Liver (tissue), 9 donors: ENCODE data around the gene DCAF15. TPM values are rescaled to one million over a fixed set of nuclear protein-coding genes. Genes with fewer than 3 reads are reported as not detected.

Experiments
- DNase-seq: peaks from one replicate; pipeline ENCODE4 v3.0.0-alpha.2; 2017; ENCODE audit warnings: low spot score
- H3K27ac ChIP-seq, 2 donors: one replicate each; pipeline ENCODE4 v1.7.0; 2013; ENCODE audit warnings: inconsistent platforms in 2 of 2, low read length in 2 of 2, control low read depth in 1 of 2, low read depth in 1 of 2, mild to moderate bottlenecking in 1 of 2
- H3K27me3 ChIP-seq, 4 donors: one replicate each; pipeline versions ENCODE4 v1.6.1 to v1.7.0; 2013; ENCODE audit warnings: low read length in 3 of 4, inconsistent platforms in 1 of 4, mild to moderate bottlenecking in 1 of 4, moderate library complexity in 1 of 4; ENCODE audit not compliant: control insufficient read depth in 4 of 4, insufficient read depth in 4 of 4
- H3K36me3 ChIP-seq, 4 donors: one replicate each; pipeline versions ENCODE4 v1.6.1 to v1.7.0; 2013; ENCODE audit warnings: low read length in 3 of 4, mild to moderate bottlenecking in 3 of 4, low read depth in 1 of 4, moderate library complexity in 1 of 4; ENCODE audit not compliant: control insufficient read depth in 4 of 4, insufficient read depth in 3 of 4
- H3K4me1 ChIP-seq, 4 donors: one replicate each; pipeline versions ENCODE4 v1.6.1 to v1.7.0; 2013; ENCODE audit warnings: low read length in 3 of 4, mild to moderate bottlenecking in 3 of 4, moderate library complexity in 1 of 4; ENCODE audit not compliant: control insufficient read depth in 4 of 4, insufficient read depth in 4 of 4
- H3K4me3 ChIP-seq, 3 donors: one replicate each; pipeline versions ENCODE4 v1.6.1 to v1.7.0; 2013; ENCODE audit warnings: low read length in 3 of 3, control low read depth in 1 of 3, low read depth in 1 of 3, mild to moderate bottlenecking in 1 of 3
- H3K9ac ChIP-seq, 2 donors: one replicate each; pipeline ENCODE4 v1.7.0; 2013; ENCODE audit warnings: low read length in 2 of 2, mild to moderate bottlenecking in 2 of 2, moderate library complexity in 2 of 2, control low read depth in 1 of 2, low read depth in 1 of 2
- H3K9me3 ChIP-seq, 4 donors: one replicate each; pipeline versions ENCODE4 v1.6.1 to v1.7.0; 2013; ENCODE audit warnings: low read length in 3 of 4; ENCODE audit not compliant: control insufficient read depth in 4 of 4
- ATF3 ChIP-seq: IDR thresholded peaks from 2 replicates; pipeline ENCODE4 v1.6.1; 2016; ENCODE audit warnings: antibody characterized with exemption
- CTCF ChIP-seq: fragments of 150-350 bp; IDR thresholded peaks from 2 replicates; pipeline ENCODE4 v1.5.1; 2017; ENCODE audit warnings: improper control_type of control experiment, low read depth, low read length; ENCODE audit not compliant: missing input control
- FOXA1 ChIP-seq: IDR thresholded peaks from 2 replicates; pipeline ENCODE4 v1.6.1; 2016; ENCODE audit warnings: antibody characterized with exemption
- FOXA2 ChIP-seq: IDR thresholded peaks from 2 replicates; pipeline ENCODE4 v1.6.1; 2016; ENCODE audit warnings: antibody characterized with exemption
- GABPA ChIP-seq, 2 donors: IDR thresholded peaks in 1 of 2; conservative IDR thresholded peaks in 1 of 2; 2 replicates each; pipeline ENCODE4 v1.6.1; 2016; ENCODE audit warnings: antibody characterized with exemption in 2 of 2, mild to moderate bottlenecking in 1 of 2, moderate library complexity in 1 of 2
- HNF4A ChIP-seq, 2 donors: conservative IDR thresholded peaks; 2 replicates each; pipeline ENCODE4 v1.6.1; 2016; ENCODE audit warnings: antibody characterized with exemption in 2 of 2, mild to moderate bottlenecking in 2 of 2
- HNF4G ChIP-seq: IDR thresholded peaks from 2 replicates; pipeline ENCODE4 v1.6.1; 2016; ENCODE audit warnings: antibody characterized with exemption
- JUND ChIP-seq, 2 donors: IDR thresholded peaks; 2 replicates each; pipeline ENCODE4 v1.6.1; 2016; ENCODE audit warnings: antibody characterized with exemption in 2 of 2
- MAX ChIP-seq: IDR thresholded peaks from 2 replicates; pipeline ENCODE4 v1.6.1; 2016; ENCODE audit warnings: antibody characterized with exemption
- NR2F2 ChIP-seq: IDR thresholded peaks from 2 replicates; pipeline ENCODE4 v1.6.1; 2016; ENCODE audit warnings: antibody characterized with exemption
- REST ChIP-seq: IDR thresholded peaks from 2 replicates; pipeline ENCODE4 v1.6.1; 2016; ENCODE audit warnings: antibody characterized with exemption, mild to moderate bottlenecking
- RXRA ChIP-seq, 2 donors: IDR thresholded peaks; 2 replicates each; pipeline ENCODE4 v1.6.1; 2017 to 2018; ENCODE audit warnings: antibody characterized with exemption in 2 of 2, mild to moderate bottlenecking in 1 of 2
- SP1 ChIP-seq: IDR thresholded peaks from 2 replicates; pipeline ENCODE4 v1.6.1; 2018; ENCODE audit warnings: antibody characterized with exemption, mild to moderate bottlenecking
- YY1 ChIP-seq: IDR thresholded peaks from 2 replicates; pipeline ENCODE4 v1.6.1; 2016; ENCODE audit warnings: antibody characterized with exemption, mild to moderate bottlenecking
- ZBTB33 ChIP-seq: IDR thresholded peaks from 2 replicates; pipeline ENCODE4 v1.6.1; 2016; ENCODE audit warnings: antibody characterized with exemption
- WGBS: extraction: QIAGEN DNeasy Blood & Tissue Kit; methylation state at CpG from one replicate; pipeline ENCODE4 v1.1.7; 2013; 5-methylcytosine and 5-hydroxymethylcytosine counted together
- polyA plus RNA-seq, 2 donors: library from polyadenylated mRNA; stranded (reverse) in 1 of 2; unstranded in 1 of 2; fragments of 200-250 nt in 1 of 2; fragments of >200 nt in 1 of 2; fragmentation: Nextera tagmentation in 1 of 2; extraction: Ambion mirVana in 1 of 2; gene quantifications; one replicate each; pipeline versions ENCODE4 v1.2.1 to v1.2.3, GENCODE V29; 2013 to 2015
- total RNA-seq, 2 donors: library from RNA; depleted of rRNA; stranded (reverse); fragments of >200 nt; gene quantifications; one replicate each; pipeline ENCODE4 v1.2.3, GENCODE V29; 2014
- donor health status: healthy.
- donor health status: healthy.
- donor health status: healthy.
- donor health status: healthy.
- donor health status: healthy.

The DCAF15 gene
- total and polyA plus RNA-seq, 4 donors = 2.6 to 10.4 (median 5.5) TPM

GRCh38 chr19:13980340-13980739 is 28.0 kb downstream of the DCAF15 start:
- peaks cover 2 to 43% (median 15%) of the 10 kb centered on the region in 4 donors for H3K36me3 ChIP-seq
- no peaks in the 10 kb centered on the region for H3K4me1 ChIP-seq
- H3K27ac ChIP-seq = no peak overlapping the region

GRCh38 chr19:13981021-13981420 is 28.7 kb downstream of the DCAF15 start:
- TF ChIP-seq HNF4G (no peak), MAX (no peak), RXRA (IDR thresholded peaks at IDR 0.05) (no peak), FOXA1 (no peak), NR2F2 (no peak), REST (no peak), GABPA (IDR thresholded peaks at IDR 0.05 in 1 of 2, conservative IDR thresholded peaks at IDR 0.05 in 1 of 2) (no peak), HNF4A (conservative IDR thresholded peaks at IDR 0.05) (no peak), CTCF (no peak), ZBTB33 (no peak), JUND (IDR thresholded peaks at IDR 0.05) (no peak), SP1 (no peak), YY1 (no peak), FOXA2 (no peak), ATF3 (no peak)
- no peak for DNase-seq
- Histone ChIP-seq H3K27ac (no peak overlapping the region), H3K4me3 (no peak overlapping the region), H3K36me3 (peaks cover 0 to 36% (median 13%) of the 10 kb centered on the region in 4 donors), H3K9me3 (no peaks in the 10 kb centered on the region), H3K9ac (no peak overlapping the region), H3K4me1 (no peaks in the 10 kb centered on the region), H3K27me3 (no peaks in the 10 kb centered on the region)
- WGBS = 95% methylated on average over 5 of the region's 5 CpGs

More at GRCh38 chr19:13980340-13980739, 28.0 kb downstream of the DCAF15 start:
- no peaks in the 10 kb centered on the region for H3K27me3 ChIP-seq
- H3K4me3 ChIP-seq = no peak overlapping the region
- H3K9ac ChIP-seq = no peak overlapping the region
- no peaks in the 10 kb centered on the region for H3K9me3 ChIP-seq
- no peak for DNase-seq
- WGBS = 96% methylated on average over 15 of the region's 15 CpGs
- TF ChIP-seq ATF3 (no peak), HNF4A (conservative IDR thresholded peaks at IDR 0.05) (no peak), MAX (no peak)
